H4 (cell line): ENCODE results near the gene CD300A. TPM values are rescaled to one million over a fixed set of nuclear protein-coding genes. Genes with fewer than 3 reads are reported as not detected.

Experiments
- DNase-seq: peaks from one replicate; pipeline ENCODE4 v3.0.0-alpha.2; 2015; ENCODE audit warnings: low spot score
- total RNA-seq: library from RNA; depleted of rRNA; stranded (reverse); fragments of >200 nt; shearing (Covaris generic); gene quantifications from 2 replicates; pipeline ENCODE4 v1.2.3, GENCODE V29; 2014

Gene CD300A
- total RNA-seq, 1 experiment from 2014 or later = not detected

GRCh38 chr17:74439691-74440567 is 26.5 kb upstream of the CD300A start:
- DNase-seq = no peak

GRCh38 chr17:74441537-74441936 is 24.9 kb upstream of the CD300A start:
- DNase-seq = no peak

- DNase-seq = no peak
These were observed 24.2 kb upstream of the CD300A start for GRCh38 chr17:74442291-74442669.

- DNase-seq = no peak
These were observed 23.5 kb upstream of the CD300A start for GRCh38 chr17:74442670-74443515.

- no peak for DNase-seq
These were observed 22.7 kb upstream of the CD300A start for GRCh38 chr17:74443516-74444296.

- DNase-seq = no peak
These were observed 22.0 kb upstream of the CD300A start for GRCh38 chr17:74444406-74444805.

- DNase-seq = no peak
These were observed 21.3 kb upstream of the CD300A start for GRCh38 chr17:74445158-74445557.

- DNase-seq = no peak
These were observed 19.6 kb upstream of the CD300A start for GRCh38 chr17:74446551-74447500.

- no peak for DNase-seq
These were observed 18.7 kb upstream of the CD300A start for GRCh38 chr17:74447628-74448159.

- no peak for DNase-seq
These were observed 17.7 kb upstream of the CD300A start for GRCh38 chr17:74448756-74449155.

GRCh38 chr17:74449306-74449705 is 17.1 kb upstream of the CD300A start:
- DNase-seq = no peak

GRCh38 chr17:74449773-74450172 is 16.7 kb upstream of the CD300A start:
- DNase-seq = no peak

GRCh38 chr17:74450231-74450630 is 16.2 kb upstream of the CD300A start:
- DNase-seq = no peak

GRCh38 chr17:74450925-74451403 is 15.5 kb upstream of the CD300A start:
- no peak for DNase-seq

- no peak for DNase-seq
These were observed 14.9 kb upstream of the CD300A start for GRCh38 chr17:74451557-74451956.

GRCh38 chr17:74452033-74452840 is 14.2 kb upstream of the CD300A start:
- DNase-seq = no peak

GRCh38 chr17:74452841-74453661 is 13.4 kb upstream of the CD300A start:
- no peak for DNase-seq

GRCh38 chr17:74453665-74454196 is 12.7 kb upstream of the CD300A start:
- DNase-seq = no peak
